OCI-LY7 (cell line): ENCODE measurements around the gene TBC1D1.

ENCODE experiments used
- EZH2phosphoT487 ChIP-seq: fragments of 200-600 bp; sonication (generic); IDR thresholded peaks from 2 replicates; pipeline ENCODE4 v1.6.1; 2018; ENCODE audit warnings: low read depth, borderline replicate concordance, mild to moderate bottlenecking, mixed run types, antibody characterized with exemption, low read length, moderate library complexity, mixed read lengths
- TF ChIP-seq, protein P1 (sequence below): fragments of 200-600 bp; sonication (generic); conservative IDR thresholded peaks from 2 replicates; pipeline ENCODE4 v1.5.1; 2014; ENCODE audit warnings: mild to moderate bottlenecking, antibody characterized with exemption, low read length, moderate library complexity, mixed read lengths

- TF ChIP-seq, protein P1, sequence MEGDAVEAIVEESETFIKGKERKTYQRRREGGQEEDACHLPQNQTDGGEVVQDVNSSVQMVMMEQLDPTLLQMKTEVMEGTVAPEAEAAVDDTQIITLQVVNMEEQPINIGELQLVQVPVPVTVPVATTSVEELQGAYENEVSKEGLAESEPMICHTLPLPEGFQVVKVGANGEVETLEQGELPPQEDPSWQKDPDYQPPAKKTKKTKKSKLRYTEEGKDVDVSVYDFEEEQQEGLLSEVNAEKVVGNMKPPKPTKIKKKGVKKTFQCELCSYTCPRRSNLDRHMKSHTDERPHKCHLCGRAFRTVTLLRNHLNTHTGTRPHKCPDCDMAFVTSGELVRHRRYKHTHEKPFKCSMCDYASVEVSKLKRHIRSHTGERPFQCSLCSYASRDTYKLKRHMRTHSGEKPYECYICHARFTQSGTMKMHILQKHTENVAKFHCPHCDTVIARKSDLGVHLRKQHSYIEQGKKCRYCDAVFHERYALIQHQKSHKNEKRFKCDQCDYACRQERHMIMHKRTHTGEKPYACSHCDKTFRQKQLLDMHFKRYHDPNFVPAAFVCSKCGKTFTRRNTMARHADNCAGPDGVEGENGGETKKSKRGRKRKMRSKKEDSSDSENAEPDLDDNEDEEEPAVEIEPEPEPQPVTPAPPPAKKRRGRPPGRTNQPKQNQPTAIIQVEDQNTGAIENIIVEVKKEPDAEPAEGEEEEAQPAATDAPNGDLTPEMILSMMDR, result no peak
- TF ChIP-seq EZH2phosphoT487, result no peak
Observed at GRCh38 chr4:38119668-38120385, 228.9 kb downstream of the TBC1D1 start.
